Spleen (tissue), 11 donors: ENCODE data around the gene NRK. TPM values are rescaled to one million over a fixed set of nuclear protein-coding genes. Genes with fewer than 3 reads are reported as not detected.
"Not testable (repeated sequence)": the region's sequence is repeated elsewhere in the genome, so short reads cannot be mapped to it uniquely, and the experiment has no call there.

Experiments
- DNase-seq: peaks from one replicate; pipeline ENCODE4 v3.0.0-alpha.2; 2020
- H3K27ac ChIP-seq, 8 donors: fragments of 200-600 bp; sonication (generic) in 7 of 8; 1 replicate in 4 of 8; 2 replicates in 4 of 8; pipeline versions ENCODE4 v1.5.0 to v1.8.0; 2016 to 2021; ENCODE audit warnings: inconsistent platforms in 4 of 8, mild to moderate bottlenecking in 4 of 8, moderate library complexity in 1 of 8
- H3K27me3 ChIP-seq, 7 donors: fragments of 200-600 bp; sonication (generic) in 6 of 7; replicated peaks in 1 of 7; 1 replicate in 4 of 7; 2 replicates in 3 of 7; pipeline versions ENCODE4 v1.5.0 to v1.8.0; 2016 to 2021; ENCODE audit warnings: inconsistent platforms in 3 of 7, mild to moderate bottlenecking in 1 of 7
- H3K36me3 ChIP-seq, 6 donors: fragments of 200-600 bp; sonication (generic) in 5 of 6; 1 replicate in 4 of 6; 2 replicates in 2 of 6; pipeline versions ENCODE4 v1.5.0 to v1.8.0; 2016 to 2021; ENCODE audit warnings: inconsistent platforms in 2 of 6
- H3K4me1 ChIP-seq, 6 donors: fragments of 200-600 bp; sonication (generic) in 5 of 6; 1 replicate in 3 of 6; 2 replicates in 3 of 6; pipeline versions ENCODE4 v1.5.0 to v1.8.0; 2016 to 2021; ENCODE audit warnings: inconsistent platforms in 3 of 6
- H3K4me3 ChIP-seq, 8 donors: fragments of 200-600 bp; sonication (generic) in 7 of 8; 1 replicate in 4 of 8; 2 replicates in 4 of 8; pipeline versions ENCODE4 v1.5.0 to v1.8.0; 2016 to 2021; ENCODE audit warnings: inconsistent platforms in 4 of 8, mild to moderate bottlenecking in 4 of 8, moderate library complexity in 2 of 8
- H3K9me3 ChIP-seq, 8 donors: fragments of 200-600 bp; sonication (generic) in 7 of 8; 1 replicate in 4 of 8; 2 replicates in 4 of 8; pipeline versions ENCODE4 v1.5.0 to v1.8.0; 2016 to 2021; ENCODE audit warnings: inconsistent platforms in 4 of 8
- CTCF ChIP-seq, 11 experiments: fragments of 200-600 bp in 7 of 11; fragments of 450-650 bp in 4 of 11; sonication (generic) in 4 of 11; IDR thresholded peaks in 8 of 11; conservative IDR thresholded peaks in 3 of 11; 1 replicate in 7 of 11; 2 replicates in 4 of 11; pipeline versions ENCODE4 v1.4.0 to v1.8.0; 2016 to 2021; ENCODE audit warnings: antibody characterized with exemption in 11 of 11, inconsistent platforms in 4 of 11, mild to moderate bottlenecking in 1 of 11
- POLR2A ChIP-seq, 3 donors: fragments of 450-650 bp; IDR thresholded peaks; one replicate each; pipeline ENCODE4 v1.5.1; 2017; ENCODE audit warnings: antibody characterized with exemption in 3 of 3, mild to moderate bottlenecking in 1 of 3
- POLR2AphosphoS5 ChIP-seq, 3 donors: sonication (generic); formaldehyde crosslinking; IDR thresholded peaks; one replicate each; pipeline ENCODE4 v1.5.1; 2017; ENCODE audit warnings: antibody characterized with exemption in 3 of 3
- WGBS, 5 donors: extraction: QIAGEN DNeasy Blood & Tissue Kit in 3 of 5; methylation state at CpG; one replicate each; pipeline versions ENCODE4 v1.1.5 to v1.1.7; 2013 to 2018; 5-methylcytosine and 5-hydroxymethylcytosine counted together
- intact Hi-C: fragments of 100-400 bp; cut with DNase I; formaldehyde crosslinking; loops from one replicate; pipeline ENCODE4 v1.15.0; 2023; ENCODE audit warnings: low total_unique reads
- polyA plus RNA-seq, 3 donors: library from polyadenylated mRNA; stranded (reverse); fragments of 200-250 nt; gene quantifications; one replicate each; pipeline ENCODE4 v1.2.1, GENCODE V29; 2013
- total RNA-seq, 7 donors: library from RNA; depleted of rRNA in 3 of 7; stranded (reverse); fragments of >200 nt in 3 of 7; fragmentation: NEBNext Ultra II Directional in 4 of 7; extraction: Animal tissue kit (Norgen Biotek cat#: 25700) in 4 of 7; gene quantifications; one replicate each; pipeline versions ENCODE4 v1.1.0 to v1.2.1, GENCODE V29; 2016 to 2021
- donor health status: healthy with polysubstance abuse.
- donor health status: DM: no; HTN: no; CAD: no; lungs with moderate emphysema.
- donor health status: DM: no; HTN: no; CAD: no.
- donor health status: Bipolar disorder and iron deficiency.
- donor health status: healthy.
- donor health status: DM: no; HTN: no; CAD: no.
- donor health status: DM: yes; HTN: yes; CAD: no.

Gene NRK
- total and polyA plus RNA-seq, 10 donors = 0.02 to 0.13 TPM; not detected in 8

DNA sequence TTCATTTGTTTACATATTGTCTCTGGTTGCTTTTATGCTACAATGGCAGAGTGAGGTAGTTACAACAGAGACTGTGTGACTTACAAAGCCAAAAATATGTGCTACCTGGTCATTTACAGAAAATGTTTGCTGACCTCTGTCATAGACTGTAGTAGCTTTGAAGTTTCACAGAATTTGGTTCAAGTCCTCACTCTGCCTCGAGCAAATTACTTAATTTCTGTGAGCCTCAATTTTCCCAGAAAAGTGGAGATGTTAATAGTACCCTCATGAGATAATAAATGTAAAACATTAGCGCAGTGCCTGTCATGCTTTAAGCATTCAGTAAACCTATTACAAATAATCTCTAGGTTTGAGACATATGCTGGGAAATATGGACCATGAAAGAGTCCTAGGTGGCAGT lies 18.4 kb upstream of the NRK start:
- TF ChIP-seq POLR2A (IDR thresholded peaks at IDR 0.05) (no peak), POLR2AphosphoS5 (IDR thresholded peaks at IDR 0.05) (no peak), CTCF (IDR thresholded peaks at IDR 0.05 in 8 of 11, conservative IDR thresholded peaks at IDR 0.05 in 3 of 11) (no peak)
- H3K27me3 ChIP-seq = no peaks in the 10 kb centered on the region
- no peaks in the 10 kb centered on the region for H3K4me1 ChIP-seq
- no peak overlapping the region for H3K27ac ChIP-seq
- no peaks in the 10 kb centered on the region for H3K36me3 ChIP-seq
- H3K4me3 ChIP-seq = no peak overlapping the region
- no peak for DNase-seq
- intact Hi-C loops = no loop called here
- WGBS, 5 donors = 51 to 79% (median 78%) methylated on average over 2 of the region's 2 CpGs
- H3K9me3 ChIP-seq = peaks cover 0 to 34% (median 11%) of the 10 kb centered on the region in 8 donors

GRCh38 chrX:105805655-105806054 lies 16.7 kb upstream of the NRK start:
- H3K27me3 ChIP-seq, DNase-seq, H3K4me3 ChIP-seq, H3K27ac ChIP-seq, H3K4me1 ChIP-seq, intact Hi-C loops, H3K36me3 ChIP-seq: not testable (repeated sequence)
- H3K9me3 ChIP-seq = peaks cover 0 to 44% (median 11%) of the 10 kb centered on the region in 8 donors

DNA sequence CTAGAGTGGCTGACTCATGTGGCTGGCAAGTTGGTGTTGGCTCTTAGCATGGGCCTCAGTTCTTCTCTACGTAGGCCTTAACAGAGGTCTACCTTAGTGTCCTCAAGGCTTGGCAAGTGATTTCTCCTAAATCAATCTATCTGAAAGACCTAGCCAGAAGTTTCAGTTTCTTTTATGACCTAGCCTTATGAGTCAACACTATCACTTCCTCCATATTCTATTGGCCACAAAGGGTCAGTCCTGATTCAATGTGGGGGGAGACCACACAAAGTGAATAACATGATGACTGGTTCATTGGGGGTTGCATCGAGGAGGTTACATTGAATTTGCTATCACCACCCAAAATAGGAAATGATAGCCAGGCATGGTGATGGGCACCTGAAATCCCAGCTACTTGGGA lies 5.8 kb upstream of the NRK start:
- Histone ChIP-seq H3K4me1 (no peaks in the 10 kb centered on the region), H3K27me3 (peaks cover 0 to 28% (median 10%) of the 10 kb centered on the region in 7 donors), H3K27ac (no peak overlapping the region), H3K4me3 (no peak overlapping the region), H3K9me3 (no peaks in the 10 kb centered on the region), H3K36me3 (no peaks in the 10 kb centered on the region)
- no peak for TF ChIP-seq POLR2AphosphoS5 (IDR thresholded peaks at IDR 0.05)
- no peak for TF ChIP-seq POLR2A (IDR thresholded peaks at IDR 0.05)
- TF ChIP-seq CTCF (IDR thresholded peaks at IDR 0.05 in 8 of 11, conservative IDR thresholded peaks at IDR 0.05 in 3 of 11) = no peak
- intact Hi-C loops = no loop called here
- DNase-seq = no peak
- WGBS, 5 donors = 59 to 95% (median 68%) methylated on average over 2 of the region's 2 CpGs

DNA sequence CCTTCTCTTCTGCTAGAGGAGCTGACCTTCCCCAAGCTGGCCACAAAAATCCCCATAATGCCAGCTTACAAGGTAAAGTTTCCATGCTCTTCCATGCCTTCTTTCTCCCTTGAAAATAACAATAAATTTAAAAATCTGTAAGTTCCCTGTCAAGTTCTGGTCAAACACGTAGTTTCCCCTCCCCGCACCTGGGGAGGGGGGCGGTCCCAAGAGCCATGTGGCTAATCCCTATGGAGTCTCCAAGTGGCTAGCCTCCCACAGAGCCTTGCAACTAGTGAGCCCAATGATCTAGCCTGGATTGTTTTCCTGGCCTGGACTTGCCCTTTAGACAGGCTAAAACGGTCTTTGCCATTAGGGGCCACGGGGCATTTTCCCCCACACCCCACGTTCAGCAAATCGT lies 2.1 kb upstream of the NRK start:
- no peak overlapping the region for H3K27ac ChIP-seq
- intact Hi-C loops = no loop called here
- H3K9me3 ChIP-seq = no peaks in the 10 kb centered on the region
- no peak overlapping the region for H3K4me3 ChIP-seq
- TF ChIP-seq CTCF (IDR thresholded peaks at IDR 0.05 in 8 of 11, conservative IDR thresholded peaks at IDR 0.05 in 3 of 11) (no peak), POLR2A (IDR thresholded peaks at IDR 0.05) (no peak), POLR2AphosphoS5 (IDR thresholded peaks at IDR 0.05) (no peak)
- H3K4me1 ChIP-seq = no peaks in the 10 kb centered on the region
- WGBS, 5 donors = 23 to 57% (median 32%) methylated on average over 7 of the region's 7 CpGs
- H3K27me3 ChIP-seq = peaks cover 0 to 48% (median 25%) of the 10 kb centered on the region in 7 donors
- no peaks in the 10 kb centered on the region for H3K36me3 ChIP-seq
- DNase-seq = no peak
